ENCODE data around the gene ACSM2A.
"Not testable (repeated sequence)": the region's sequence is repeated elsewhere in the genome, so short reads cannot be mapped to it uniquely, and the experiment has no call there.

Gene ACSM2A

GRCh38 chr16:20451364-20451763 lies at the start of gene ACSM2A:
Gene ACSM2A, plus strand, starts transcription at chr16:20451521. Its CDS starts 8,594 bp downstream, at chr16:20460115.
- not testable (repeated sequence) for DNase-seq (ENCODE audit: extremely low read depth, insufficient read length); H3K4me3 ChIP-seq (replicated peaks; ENCODE audit: low read depth, low read length); H3K27me3 ChIP-seq (replicated peaks; ENCODE audit: control insufficient read depth, insufficient read depth, low read length); H3K36me3 ChIP-seq (ENCODE audit: control insufficient read depth, insufficient read depth, low read length)

DNA sequence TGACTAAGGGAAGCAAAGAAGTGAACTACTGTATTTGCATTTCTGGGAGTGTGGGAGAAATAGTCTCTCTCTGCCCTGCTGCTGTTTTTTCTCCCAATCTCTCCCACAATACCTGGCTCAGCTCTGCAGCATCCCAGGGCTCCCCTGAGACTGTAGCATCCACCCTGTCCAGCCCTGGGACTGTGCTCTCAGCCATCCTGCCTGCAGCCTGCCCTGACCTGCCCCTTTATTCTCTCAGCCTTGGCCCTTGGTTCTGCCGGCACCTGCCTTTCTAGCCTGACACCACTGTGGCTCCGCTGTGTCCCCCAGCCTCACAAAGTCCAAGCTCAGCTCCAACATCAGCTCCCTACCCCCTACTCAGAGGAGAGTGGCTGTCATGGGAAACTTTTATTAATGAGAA lies 48.7 kb upstream of the ACSM2A start:
- Histone ChIP-seq H3K4me3 (replicated peaks; ENCODE audit: low read depth, low read length) (no peak overlapping the region), H3K36me3 (ENCODE audit: control insufficient read depth, insufficient read depth, low read length) (no peaks in the 10 kb centered on the region), H3K27me3 (replicated peaks; ENCODE audit: control insufficient read depth, insufficient read depth, low read length) (peaks cover 2% of the 10 kb centered on the region)
- TF ChIP-seq, protein P1, sequence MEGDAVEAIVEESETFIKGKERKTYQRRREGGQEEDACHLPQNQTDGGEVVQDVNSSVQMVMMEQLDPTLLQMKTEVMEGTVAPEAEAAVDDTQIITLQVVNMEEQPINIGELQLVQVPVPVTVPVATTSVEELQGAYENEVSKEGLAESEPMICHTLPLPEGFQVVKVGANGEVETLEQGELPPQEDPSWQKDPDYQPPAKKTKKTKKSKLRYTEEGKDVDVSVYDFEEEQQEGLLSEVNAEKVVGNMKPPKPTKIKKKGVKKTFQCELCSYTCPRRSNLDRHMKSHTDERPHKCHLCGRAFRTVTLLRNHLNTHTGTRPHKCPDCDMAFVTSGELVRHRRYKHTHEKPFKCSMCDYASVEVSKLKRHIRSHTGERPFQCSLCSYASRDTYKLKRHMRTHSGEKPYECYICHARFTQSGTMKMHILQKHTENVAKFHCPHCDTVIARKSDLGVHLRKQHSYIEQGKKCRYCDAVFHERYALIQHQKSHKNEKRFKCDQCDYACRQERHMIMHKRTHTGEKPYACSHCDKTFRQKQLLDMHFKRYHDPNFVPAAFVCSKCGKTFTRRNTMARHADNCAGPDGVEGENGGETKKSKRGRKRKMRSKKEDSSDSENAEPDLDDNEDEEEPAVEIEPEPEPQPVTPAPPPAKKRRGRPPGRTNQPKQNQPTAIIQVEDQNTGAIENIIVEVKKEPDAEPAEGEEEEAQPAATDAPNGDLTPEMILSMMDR (IDR thresholded peaks at IDR 0.05; ENCODE audit: insufficient read depth, low read length, poor library complexity, severe bottlenecking), result no peak
- no peak for DNase-seq (ENCODE audit: extremely low read depth, insufficient read length)

DNA sequence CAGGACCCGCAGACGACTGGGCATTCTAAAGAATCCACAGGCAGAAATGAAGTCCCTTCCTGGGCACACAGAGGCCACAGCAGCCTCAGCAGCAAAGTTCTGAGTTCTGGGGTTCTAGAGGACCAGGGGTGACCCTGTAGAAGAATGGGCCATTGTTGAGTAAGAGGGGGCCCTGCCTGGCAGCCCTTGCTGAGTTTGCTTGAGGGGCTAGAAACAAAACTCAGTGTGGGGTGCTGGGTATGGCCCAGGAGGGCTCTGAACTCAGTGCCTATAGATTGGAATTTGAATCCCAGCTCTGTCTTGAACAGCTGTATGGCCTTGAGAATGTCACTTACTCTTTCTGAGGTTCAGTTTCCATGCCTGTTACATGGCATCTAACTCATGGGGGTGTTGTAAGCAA lies 46.7 kb upstream of the ACSM2A start, which contains the start of gene PDILT:
TSS of gene PDILT (minus strand) at position 101 of the 400 bp plus-strand sequence. CDS start 5,437 bp downstream, outside the sequence.
- H3K36me3 ChIP-seq (ENCODE audit: control insufficient read depth, insufficient read depth, low read length), result no peaks in the 10 kb centered on the region
- TF ChIP-seq, protein P1 (IDR thresholded peaks at IDR 0.05; ENCODE audit: insufficient read depth, low read length, poor library complexity, severe bottlenecking), result no peak
- peaks cover 2% of the 10 kb centered on the region for H3K27me3 ChIP-seq (replicated peaks; ENCODE audit: control insufficient read depth, insufficient read depth, low read length)
- no peak within 1 kb of the TSS for H3K4me3 ChIP-seq (replicated peaks; ENCODE audit: low read depth, low read length)
- DNase-seq (ENCODE audit: extremely low read depth, insufficient read length), result no peak

DNA sequence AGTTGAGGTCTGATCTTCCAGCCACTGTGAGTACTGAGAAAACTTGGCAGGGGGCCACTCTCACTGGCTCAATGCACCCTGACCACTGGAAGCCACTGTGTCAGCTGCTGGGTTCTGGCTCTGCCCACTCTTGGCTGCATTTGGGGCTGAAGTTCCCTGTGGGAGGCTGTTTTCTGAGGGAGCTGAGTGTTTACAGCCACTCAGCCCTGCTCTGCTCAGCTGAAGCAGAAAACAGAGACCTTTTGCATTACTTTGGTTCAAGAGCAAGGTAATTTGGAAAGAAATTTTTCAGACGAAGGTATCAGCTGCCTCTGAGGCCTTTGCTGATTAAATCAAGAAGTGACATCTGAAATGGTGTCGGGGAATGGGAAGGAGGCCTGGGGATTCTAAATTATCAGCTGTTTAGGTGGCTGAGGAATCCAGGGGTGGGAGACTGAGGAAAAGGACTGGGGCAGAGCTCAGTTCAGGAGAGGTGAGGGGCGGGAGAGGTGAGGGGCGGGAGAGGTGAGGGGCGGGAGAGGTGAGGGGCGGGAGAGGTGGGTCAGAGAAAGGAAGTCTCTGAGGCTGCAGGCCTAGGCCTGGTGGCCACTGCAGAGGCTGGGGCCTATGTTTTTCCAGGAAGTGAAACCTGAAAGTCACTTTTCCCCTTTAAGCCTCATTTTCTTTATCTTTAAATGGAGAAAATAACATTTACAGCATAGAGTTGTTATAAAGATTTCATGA lies 41.8 kb upstream of the ACSM2A start, which contains the start of gene ACSM5:
TSS of gene ACSM5 (plus strand) at position 137 of the 723 bp plus-strand sequence. CDS start 1,951 bp downstream, outside the sequence.
- TF ChIP-seq, protein P1 (IDR thresholded peaks at IDR 0.05; ENCODE audit: insufficient read depth, low read length, poor library complexity, severe bottlenecking), result no peak
- no peaks in the 10 kb centered on the region; the same call in 1 of the 2 replicates for H3K27me3 ChIP-seq (replicated peaks; ENCODE audit: control insufficient read depth, insufficient read depth, low read length)
- no peaks in the 10 kb centered on the region for H3K36me3 ChIP-seq (ENCODE audit: control insufficient read depth, insufficient read depth, low read length)
- no peak for DNase-seq (ENCODE audit: extremely low read depth, insufficient read length)
- H3K4me3 ChIP-seq (replicated peaks; ENCODE audit: low read depth, low read length), result no peak within 1 kb of the TSS

GRCh38 chr16:20410121-20410723 lies 41.1 kb upstream of the ACSM2A start:
- H3K4me3 ChIP-seq (replicated peaks; ENCODE audit: low read depth, low read length), result no peak overlapping the region
- no peaks in the 10 kb centered on the region; the same call in none of the 2 replicates for H3K27me3 ChIP-seq (replicated peaks; ENCODE audit: control insufficient read depth, insufficient read depth, low read length)
- DNase-seq (ENCODE audit: extremely low read depth, insufficient read length), result peak; percentile 56
- TF ChIP-seq, protein P1 (IDR thresholded peaks at IDR 0.05; ENCODE audit: insufficient read depth, low read length, poor library complexity, severe bottlenecking), result no peak
- no peaks in the 10 kb centered on the region for H3K36me3 ChIP-seq (ENCODE audit: control insufficient read depth, insufficient read depth, low read length)

DNA sequence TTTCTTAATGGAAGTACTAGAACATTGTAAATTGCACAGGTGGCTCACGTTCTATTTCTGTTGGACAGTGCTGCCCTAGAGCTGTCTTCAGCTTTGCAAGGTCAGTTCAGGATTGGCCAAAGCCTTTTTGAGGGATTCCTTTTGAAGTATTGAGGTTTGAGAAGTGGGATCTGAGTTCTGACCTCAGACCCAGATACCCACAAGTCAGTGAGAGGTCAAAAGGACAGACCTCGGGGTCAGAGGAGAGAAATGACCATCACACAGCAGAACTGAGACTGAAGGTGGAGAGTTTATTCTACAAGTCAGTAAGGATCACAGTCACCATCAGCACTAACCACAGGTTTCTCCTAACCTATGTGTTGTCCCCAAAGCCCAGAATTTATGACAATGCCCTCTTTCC lies 40.3 kb upstream of the ACSM2A start:
- no peak overlapping the region for H3K4me3 ChIP-seq (replicated peaks; ENCODE audit: low read depth, low read length)
- TF ChIP-seq, protein P1 (IDR thresholded peaks at IDR 0.05; ENCODE audit: insufficient read depth, low read length, poor library complexity, severe bottlenecking), result no peak
- no peak for DNase-seq (ENCODE audit: extremely low read depth, insufficient read length)
- H3K36me3 ChIP-seq (ENCODE audit: control insufficient read depth, insufficient read depth, low read length), result no peaks in the 10 kb centered on the region
- no peaks in the 10 kb centered on the region; the same call in none of the 2 replicates for H3K27me3 ChIP-seq (replicated peaks; ENCODE audit: control insufficient read depth, insufficient read depth, low read length)

Data from GM06990 (cell line).